Endometrial microvascular endothelial cells (primary cell): Measurements from ENCODE around the gene PIP5K1B. TPM values are rescaled to one million over a fixed set of nuclear protein-coding genes. Genes with fewer than 3 reads are reported as not detected.
"Not testable (repeated sequence)": the region's sequence is repeated elsewhere in the genome, so short reads cannot be mapped to it uniquely, and the experiment has no call there.

Experiments
- in situ Hi-C: cut with HindIII; loops from 2 replicates; pipeline ENCODE4 v1.10.0; 2017; ENCODE audit warnings: low sequenced_read_pairs, low pct_unique_long_range_greater_than_20kb; ENCODE audit errors: inconsistent ontology term
- total RNA-seq: library from RNA; depleted of rRNA; stranded (reverse); fragments of >200 nt; gene quantifications from one replicate; pipeline ENCODE4 v1.2.3, GENCODE V29; 2015; ENCODE audit errors: inconsistent ontology term

PIP5K1B gene
- total RNA-seq, 1 donor from 2014 or later: not detected

GRCh38 chr9:69020301-69021145 lies 315.5 kb downstream of the PIP5K1B start:
- in situ Hi-C loops: no loop called here

- in situ Hi-C loops: no loop called here
Measured at GRCh38 chr9:69023650-69024049, 318.6 kb downstream of the PIP5K1B start.

DNA sequence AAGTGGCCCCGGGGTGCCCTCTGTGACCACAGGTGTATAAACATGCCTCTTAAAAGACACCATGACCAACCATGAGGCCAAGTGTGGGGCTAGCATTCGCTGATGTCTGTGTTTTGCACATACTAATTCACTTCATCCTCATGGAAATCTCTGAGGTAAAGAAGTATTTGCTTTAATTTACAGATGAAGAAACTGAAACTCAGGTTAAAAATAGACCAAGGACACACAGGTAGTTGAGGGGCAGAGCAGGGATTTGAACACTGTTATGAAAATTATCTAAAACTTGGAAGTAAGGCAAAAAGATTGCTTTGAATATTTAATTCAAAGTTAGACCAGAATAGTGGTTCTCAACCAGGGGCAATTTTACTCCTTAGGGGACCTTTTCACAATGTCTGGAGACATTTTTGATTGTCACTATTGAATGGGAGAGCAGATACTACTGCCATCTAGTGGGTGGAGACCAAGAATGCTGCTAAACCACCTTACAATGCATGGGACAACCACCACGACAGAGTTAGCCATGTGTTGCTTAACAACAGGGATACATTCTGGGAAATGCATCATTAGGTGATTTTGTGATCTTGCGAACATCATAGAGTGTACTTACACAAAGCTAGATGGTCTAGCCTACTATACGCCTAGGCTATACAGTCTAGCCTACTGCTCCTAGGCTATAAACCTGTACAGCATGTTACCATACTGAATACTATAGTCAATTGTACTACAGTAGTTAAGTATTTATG lies 322.5 kb downstream of the PIP5K1B start:
- in situ Hi-C loops: no loop called here

DNA sequence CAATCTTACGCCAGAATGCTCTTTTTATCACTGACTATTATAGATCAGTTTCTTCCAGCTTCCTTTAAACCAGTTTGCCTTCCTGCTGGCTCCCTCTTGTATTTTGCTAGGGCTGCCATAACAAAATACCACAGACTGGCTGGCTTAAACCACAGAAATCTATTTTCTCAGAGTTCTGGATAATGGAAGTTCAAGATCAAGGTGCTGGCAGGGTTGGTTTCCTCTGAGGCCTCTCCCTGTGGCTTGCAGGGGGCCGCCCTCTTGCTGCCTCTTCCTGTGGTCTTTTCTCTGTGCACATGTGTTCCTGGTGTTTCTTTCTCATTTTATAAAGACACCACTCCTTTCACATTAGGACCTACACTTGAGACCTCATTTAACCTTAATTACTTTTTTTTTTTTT lies 323.7 kb downstream of the PIP5K1B start:
- in situ Hi-C loops: no loop called here

- in situ Hi-C loops: no loop called here
Measured at GRCh38 chr9:69029535-69029934, 324.5 kb downstream of the PIP5K1B start.

DNA sequence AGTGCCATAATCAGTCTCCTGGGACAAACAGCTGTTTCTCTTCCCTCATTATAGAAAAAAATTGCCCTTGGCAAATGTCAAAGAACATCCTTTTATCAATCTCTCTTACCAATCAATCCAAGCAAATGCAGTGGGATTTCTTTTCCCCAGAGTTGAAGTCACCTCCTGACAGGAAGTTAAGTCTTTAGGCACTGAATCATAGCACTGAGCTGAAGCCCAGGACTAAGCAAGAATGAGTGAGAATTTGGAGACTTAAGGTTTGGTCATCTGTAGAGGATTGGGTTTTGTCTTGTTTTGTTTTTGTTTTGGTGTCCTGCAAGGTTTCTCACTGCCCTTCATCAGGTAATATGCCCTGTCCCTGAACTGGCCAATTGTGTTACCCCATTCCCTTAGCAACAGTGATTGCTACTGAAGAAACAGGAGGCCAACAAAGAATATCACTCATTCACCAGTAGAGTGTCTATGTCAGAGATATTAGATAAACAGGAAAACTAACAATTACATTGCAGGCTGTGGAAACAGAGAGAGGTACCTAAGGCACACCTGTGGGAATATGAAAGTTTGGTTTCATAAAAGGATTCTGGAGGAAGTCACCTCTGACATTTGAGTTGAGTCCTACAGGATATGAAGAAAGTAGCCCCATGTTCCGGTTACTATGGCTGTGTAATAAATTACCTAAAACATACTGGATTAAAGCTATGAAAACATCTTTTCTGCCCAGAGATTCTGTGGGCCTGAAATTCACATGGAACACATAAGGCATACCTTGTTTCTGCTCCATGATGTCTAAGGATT lies 326.0 kb downstream of the PIP5K1B start:
- in situ Hi-C loops: no loop called here

DNA sequence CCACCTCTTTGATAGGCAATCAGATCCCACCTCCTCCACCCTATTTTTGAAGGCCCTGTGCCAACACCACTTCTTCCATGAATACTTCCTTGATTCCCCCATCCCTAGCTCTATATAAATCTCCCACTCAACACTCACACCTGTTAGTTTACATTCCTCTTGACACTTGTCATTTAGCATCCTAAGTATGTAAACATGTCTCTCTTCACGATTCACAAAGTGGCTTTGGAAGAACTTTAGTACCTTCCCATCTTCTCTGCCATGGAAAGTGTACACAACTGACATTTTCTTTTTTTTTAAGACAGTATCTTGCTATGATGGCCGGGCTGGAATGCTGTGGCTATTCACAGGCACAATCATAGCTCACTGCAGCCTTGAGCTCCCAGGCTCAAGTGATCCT lies 329.0 kb downstream of the PIP5K1B start:
- in situ Hi-C loops: no loop called here

- in situ Hi-C loops: no loop called here
Measured at GRCh38 chr9:69035438-69036308, 330.6 kb downstream of the PIP5K1B start, which contains the start of gene FXN. TSS of gene FXN (plus strand) at chr9:69035752. CDS start at chr9:69035783, 31 bp downstream.

- in situ Hi-C loops: no loop called here
Measured at GRCh38 chr9:69036309-69036708, 331.3 kb downstream of the PIP5K1B start.

DNA sequence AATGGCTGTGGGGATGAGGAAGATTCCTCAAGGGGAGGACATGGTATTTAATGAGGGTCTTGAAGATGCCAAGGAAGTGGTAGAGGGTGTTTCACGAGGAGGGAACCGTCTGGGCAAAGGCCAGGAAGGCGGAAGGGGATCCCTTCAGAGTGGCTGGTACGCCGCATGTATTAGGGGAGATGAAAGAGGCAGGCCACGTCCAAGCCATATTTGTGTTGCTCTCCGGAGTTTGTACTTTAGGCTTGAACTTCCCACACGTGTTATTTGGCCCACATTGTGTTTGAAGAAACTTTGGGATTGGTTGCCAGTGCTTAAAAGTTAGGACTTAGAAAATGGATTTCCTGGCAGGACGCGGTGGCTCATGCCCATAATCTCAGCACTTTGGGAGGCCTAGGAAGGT lies 331.8 kb downstream of the PIP5K1B start:
- in situ Hi-C loops: no loop called here

- in situ Hi-C loops: no loop called here
Measured at GRCh38 chr9:69040646-69041045, 335.6 kb downstream of the PIP5K1B start.

DNA sequence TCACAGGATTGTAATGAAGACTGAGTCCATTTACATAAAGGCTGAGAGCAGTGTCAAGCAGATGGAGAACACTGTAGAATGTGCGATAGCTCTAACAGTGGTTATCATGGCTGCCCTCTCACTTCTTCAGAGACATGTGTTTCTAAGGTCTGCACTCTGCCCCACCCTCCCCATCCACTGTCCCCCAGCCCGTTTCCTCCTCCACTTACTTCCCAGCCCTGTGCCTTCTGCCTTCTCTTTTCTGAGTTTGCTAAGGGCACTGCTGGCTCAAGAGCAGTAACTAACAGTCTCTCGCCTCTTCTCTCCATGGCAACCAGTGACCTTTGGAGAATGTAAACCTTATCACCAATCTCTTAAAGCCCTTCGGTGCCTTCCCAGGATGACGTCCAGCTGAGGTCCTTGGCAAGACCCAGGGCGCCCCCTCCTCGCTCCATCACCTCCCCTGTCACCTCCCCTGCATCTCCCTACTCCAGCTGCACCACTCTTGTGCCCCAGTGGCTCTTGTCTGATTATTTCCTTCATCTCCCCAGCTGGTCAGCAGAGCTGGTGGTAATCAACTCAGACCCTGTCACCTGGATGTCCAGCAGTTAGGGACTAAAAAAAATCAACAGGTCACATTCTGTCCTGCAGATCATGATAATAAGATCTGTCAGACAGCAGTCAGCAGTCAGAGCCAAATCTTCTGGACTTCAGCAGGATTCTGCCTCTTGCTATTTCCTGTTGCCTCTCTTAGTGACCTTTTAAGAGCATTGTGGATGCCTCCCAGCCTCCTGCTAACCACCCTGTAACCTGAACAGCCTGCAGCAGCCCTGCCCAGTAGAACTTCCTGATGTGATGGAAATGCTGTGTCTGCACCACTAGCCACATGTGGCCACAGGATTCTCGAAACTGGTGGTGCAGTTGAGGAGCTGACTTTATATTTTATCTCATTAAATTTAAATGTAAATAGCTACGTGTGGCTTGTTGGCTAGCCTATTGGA lies 339.5 kb downstream of the PIP5K1B start:
- in situ Hi-C loops: no loop called here

DNA sequence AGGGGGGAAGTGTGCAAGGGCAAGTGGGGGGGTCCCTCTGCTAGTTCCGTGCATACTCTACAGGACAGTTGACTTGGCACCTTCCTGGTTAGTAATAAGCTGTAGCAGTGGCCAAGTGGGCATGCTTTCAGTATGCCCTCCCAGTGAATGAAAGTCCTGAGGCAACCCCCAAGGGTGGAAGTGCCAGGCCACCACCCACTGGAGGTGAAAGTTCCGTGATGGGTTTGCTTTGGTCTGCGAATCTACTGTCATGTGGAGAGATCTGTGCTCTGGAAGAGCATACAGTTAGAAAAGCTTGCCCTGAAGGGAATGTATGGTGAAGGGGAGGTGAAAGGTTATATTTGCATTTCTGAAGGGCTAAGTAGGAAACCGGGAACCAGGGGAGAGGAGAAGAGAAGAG lies 340.8 kb downstream of the PIP5K1B start:
- in situ Hi-C loops: no loop called here

GRCh38 chr9:69046723-69047122 lies 341.7 kb downstream of the PIP5K1B start:
- in situ Hi-C loops: no loop called here

GRCh38 chr9:69047371-69047770 lies 342.3 kb downstream of the PIP5K1B start:
- in situ Hi-C loops: no loop called here

DNA sequence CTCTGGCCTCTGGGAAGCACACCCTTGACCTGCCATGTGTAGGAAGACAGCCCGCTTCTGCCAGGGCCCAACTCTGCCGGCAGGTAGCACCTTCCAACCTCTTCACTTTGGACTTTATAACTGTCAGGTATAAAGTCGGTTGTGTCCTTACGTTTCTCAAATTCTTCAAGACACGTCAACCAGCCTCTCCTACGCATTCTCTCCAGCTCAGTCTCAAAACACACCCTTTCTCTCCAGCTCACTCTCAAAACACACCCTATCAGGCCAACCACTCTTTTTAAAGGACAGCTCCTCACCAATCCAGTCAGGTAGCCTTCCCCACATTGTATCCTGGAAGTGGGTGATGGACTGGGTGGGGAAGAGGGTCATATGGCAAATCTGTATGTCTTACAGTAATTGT lies 344.1 kb downstream of the PIP5K1B start:
- in situ Hi-C loops: no loop called here

GRCh38 chr9:69050936-69051335 lies 345.9 kb downstream of the PIP5K1B start:
- in situ Hi-C loops: not testable (repeated sequence)
